Activated naive CD4-positive, alpha-beta T cell treated with anti-CD3 and anti-CD28 coated beads, Interleukin-2, amount 10 ng/mL, durations not matched to agents 7 days and 5 days (primary cell): Measurements from ENCODE around the gene POLE.

Experiments
- CTCF ChIA-PET: fragments of 350-600 bp; sonication (Branson Sonifier 250); formaldehyde crosslinking; loops from one replicate; lab custom pipeline; 2021; ENCODE audit warnings: antibody characterized with exemption; lab: Charles Lee
- DNase-seq: peaks from one replicate; pipeline ENCODE4 v3.0.0-alpha.2; 2020
- H3K27ac Mint-ChIP-seq: one replicate; pipeline ENCODE4 v1.8.0; 2021; ENCODE audit warnings: mild to moderate bottlenecking, moderate library complexity, mixed read lengths
- H3K27me3 Mint-ChIP-seq: one replicate; pipeline ENCODE4 v1.8.0; 2021; ENCODE audit warnings: mild to moderate bottlenecking, mixed read lengths
- H3K36me3 Mint-ChIP-seq: one replicate; pipeline ENCODE4 v1.8.0; 2021; ENCODE audit warnings: mixed read lengths
- H3K4me1 Mint-ChIP-seq: one replicate; pipeline ENCODE4 v1.8.0; 2021; ENCODE audit warnings: mixed read lengths
- H3K4me3 Mint-ChIP-seq: one replicate; pipeline ENCODE4 v1.8.0; 2021; ENCODE audit warnings: mild to moderate bottlenecking, moderate library complexity, mixed read lengths
- H3K9me3 Mint-ChIP-seq: one replicate; pipeline ENCODE4 v1.8.0; 2021; ENCODE audit warnings: mixed read lengths

Gene POLE

GRCh38 chr12:132619071-132619385 is 68.1 kb downstream of the POLE start:
- Mint-ChIP-seq H3K36me3 (peaks cover 6% of the 10 kb centered on the region), H3K9me3 (peaks cover 9% of the 10 kb centered on the region), H3K27me3 (peaks cover 67% of the 10 kb centered on the region), H3K4me1 (peaks cover 14% of the 10 kb centered on the region), H3K4me3 (no peak overlapping the region), H3K27ac (no peak overlapping the region)
- CTCF ChIA-PET: no interaction called here
- DNase-seq: no peak

GRCh38 chr12:132618683-132619043 is 68.5 kb downstream of the POLE start, which contains the start of gene P2RX2:
P2RX2 (plus strand) TSS chr12:132618776; CDS start chr12:132618817, 41 bp downstream.
- H3K36me3 Mint-ChIP-seq: peaks cover 6% of the 10 kb centered on the region
- no peak within 1 kb of the TSS for H3K4me3 Mint-ChIP-seq
- H3K27ac Mint-ChIP-seq: peak within 1 kb of the TSS; percentile 3
- peaks cover 9% of the 10 kb centered on the region for H3K9me3 Mint-ChIP-seq
- no peak for DNase-seq
- peaks cover 70% of the 10 kb centered on the region for H3K27me3 Mint-ChIP-seq
- CTCF ChIA-PET: interaction anchor here (0.6 kb wide), 1 partner anchor 14 kb away, joined by 3 read pairs; no protein-coding TSS in a partner anchor
- peaks cover 14% of the 10 kb centered on the region for H3K4me1 Mint-ChIP-seq

- Mint-ChIP-seq H3K27me3 (peaks cover 75% of the 10 kb centered on the region), H3K36me3 (peaks cover 6% of the 10 kb centered on the region), H3K4me3 (no peak overlapping the region), H3K4me1 (peaks cover 12% of the 10 kb centered on the region), H3K9me3 (peaks cover 9% of the 10 kb centered on the region), H3K27ac (peak overlapping the region; percentile 3)
- no peak for DNase-seq
- CTCF ChIA-PET: interaction anchor here (0.6 kb wide), 1 partner anchor 14 kb away, joined by 3 read pairs; no protein-coding TSS in a partner anchor
These were observed 69.1 kb downstream of the POLE start for GRCh38 chr12:132617822-132618682.

- DNase-seq: no peak
- peaks cover 75% of the 10 kb centered on the region for H3K27me3 Mint-ChIP-seq
- no peak overlapping the region for H3K27ac Mint-ChIP-seq
- CTCF ChIA-PET: interaction anchor here (1.5 to 5.3 kb wide), 3 partner anchors 17 to 202 kb away, joined by 3 to 47 read pairs (median 17); no protein-coding TSS in a partner anchor
- H3K36me3 Mint-ChIP-seq: peaks cover 6% of the 10 kb centered on the region
- H3K9me3 Mint-ChIP-seq: peaks cover 9% of the 10 kb centered on the region
- peaks cover 9% of the 10 kb centered on the region for H3K4me1 Mint-ChIP-seq
- H3K4me3 Mint-ChIP-seq: no peak overlapping the region
These were observed 69.9 kb downstream of the POLE start for GRCh38 chr12:132617135-132617701.

- H3K36me3 Mint-ChIP-seq: peaks cover 6% of the 10 kb centered on the region
- peaks cover 9% of the 10 kb centered on the region for H3K4me1 Mint-ChIP-seq
- no peak for DNase-seq
- H3K27ac Mint-ChIP-seq: no peak overlapping the region
- H3K4me3 Mint-ChIP-seq: no peak overlapping the region
- H3K27me3 Mint-ChIP-seq: peaks cover 77% of the 10 kb centered on the region
- peaks cover 17% of the 10 kb centered on the region for H3K9me3 Mint-ChIP-seq
- CTCF ChIA-PET: interaction anchor here (0.6 to 5.3 kb wide), 9 partner anchors 8 to 246 kb away, joined by 3 to 47 read pairs (median 4); no protein-coding TSS in a partner anchor
These were observed 71.5 kb downstream of the POLE start for GRCh38 chr12:132615579-132616038.

GRCh38 chr12:132614861-132615578 is 72.1 kb downstream of the POLE start:
- peaks cover 17% of the 10 kb centered on the region for H3K9me3 Mint-ChIP-seq
- H3K27me3 Mint-ChIP-seq: peaks cover 77% of the 10 kb centered on the region
- H3K27ac Mint-ChIP-seq: no peak overlapping the region
- no peak overlapping the region for H3K4me3 Mint-ChIP-seq
- H3K36me3 Mint-ChIP-seq: peaks cover 6% of the 10 kb centered on the region
- CTCF ChIA-PET: interaction anchor here (0.7 to 5.3 kb wide), 12 partner anchors 8 to 470 kb away, joined by 3 to 47 read pairs (median 4); no protein-coding TSS in a partner anchor
- peak; percentile 84 for DNase-seq
- peaks cover 9% of the 10 kb centered on the region for H3K4me1 Mint-ChIP-seq

- Mint-ChIP-seq H3K27ac (no peak overlapping the region), H3K27me3 (peaks cover 76% of the 10 kb centered on the region), H3K36me3 (peaks cover 6% of the 10 kb centered on the region), H3K4me1 (peaks cover 9% of the 10 kb centered on the region), H3K9me3 (peaks cover 17% of the 10 kb centered on the region), H3K4me3 (no peak overlapping the region)
- DNase-seq: no peak
- CTCF ChIA-PET: interaction anchor here (0.7 to 5.3 kb wide), 7 partner anchors 23 to 469 kb away, joined by 3 to 47 read pairs (median 3); no protein-coding TSS in a partner anchor
These were observed 73.1 kb downstream of the POLE start for GRCh38 chr12:132614029-132614428.

- peaks cover 82% of the 10 kb centered on the region for H3K27me3 Mint-ChIP-seq
- H3K4me1 Mint-ChIP-seq: peaks cover 7% of the 10 kb centered on the region
- no peak for DNase-seq
- no peak overlapping the region for H3K4me3 Mint-ChIP-seq
- H3K36me3 Mint-ChIP-seq: no peaks in the 10 kb centered on the region
- peaks cover 11% of the 10 kb centered on the region for H3K9me3 Mint-ChIP-seq
- no peak overlapping the region for H3K27ac Mint-ChIP-seq
- CTCF ChIA-PET: interaction anchor here (3.7 kb wide), 1 partner anchor 12 kb away, joined by 11 read pairs; no protein-coding TSS in a partner anchor
These were observed 75.5 kb downstream of the POLE start for GRCh38 chr12:132611620-132612019.

GRCh38 chr12:132610866-132611602 is 76.1 kb downstream of the POLE start:
- H3K27ac Mint-ChIP-seq: peak overlapping the region; percentile 69
- H3K36me3 Mint-ChIP-seq: no peaks in the 10 kb centered on the region

GRCh38 chr12:132610051-132610759 is 76.9 kb downstream of the POLE start, which contains the start of gene LRCOL1:
LRCOL1 (minus strand) TSS chr12:132610582; CDS start chr12:132606251, 4,331 bp downstream.
- peaks cover 7% of the 10 kb centered on the region for H3K4me1 Mint-ChIP-seq
- no peak for DNase-seq
- H3K9me3 Mint-ChIP-seq: peaks cover 11% of the 10 kb centered on the region
- H3K27me3 Mint-ChIP-seq: peaks cover 83% of the 10 kb centered on the region
- no peaks in the 10 kb centered on the region for H3K36me3 Mint-ChIP-seq
- H3K27ac Mint-ChIP-seq: peak within 1 kb of the TSS; percentile 69
- no peak within 1 kb of the TSS for H3K4me3 Mint-ChIP-seq
- CTCF ChIA-PET: interaction anchor here (1.1 to 3.7 kb wide), 2 partner anchors 10 to 193 kb away, joined by 3 to 11 read pairs; no protein-coding TSS in a partner anchor

More at GRCh38 chr12:132610866-132611602, 76.1 kb downstream of the POLE start:
- DNase-seq: no peak
- CTCF ChIA-PET: interaction anchor here (3.7 kb wide), 1 partner anchor 11 kb away, joined by 11 read pairs; no protein-coding TSS in a partner anchor
- Mint-ChIP-seq H3K4me3 (no peak overlapping the region), H3K27me3 (peaks cover 82% of the 10 kb centered on the region), H3K9me3 (peaks cover 11% of the 10 kb centered on the region), H3K4me1 (peaks cover 7% of the 10 kb centered on the region)

GRCh38 chr12:132608231-132609171 is 78.6 kb downstream of the POLE start:
- Mint-ChIP-seq H3K9me3 (peaks cover 8% of the 10 kb centered on the region), H3K36me3 (no peaks in the 10 kb centered on the region), H3K27ac (no peak overlapping the region), H3K4me3 (no peak overlapping the region), H3K27me3 (peaks cover 88% of the 10 kb centered on the region), H3K4me1 (peaks cover 2% of the 10 kb centered on the region)
- no peak for DNase-seq
- CTCF ChIA-PET: interaction anchor here (1.4 to 3.7 kb wide), 2 partner anchors 9 to 194 kb away, joined by 4 to 11 read pairs; no protein-coding TSS in a partner anchor

- Mint-ChIP-seq H3K36me3 (no peaks in the 10 kb centered on the region), H3K4me1 (peaks cover 7% of the 10 kb centered on the region), H3K27me3 (peaks cover 98% of the 10 kb centered on the region), H3K4me3 (no peak overlapping the region), H3K9me3 (peaks cover 7% of the 10 kb centered on the region), H3K27ac (no peak overlapping the region)
- no peak for DNase-seq
- CTCF ChIA-PET: no interaction called here
These were observed 80.2 kb downstream of the POLE start for GRCh38 chr12:132606927-132607326.
